A549 treated with ZK216348 at 1 μM for 4 hours (cell line): Measurements from ENCODE around the gene FUT8. TPM values are rescaled to one million over a fixed set of nuclear protein-coding genes. Genes with fewer than 3 reads are reported as not detected.

Experiments
- total RNA-seq: library from RNA; stranded (reverse); fragments of 200-300 nt; extraction: Qiagen RNA extraction; gene quantifications from 5 replicates; pipeline ENCODE4 v1.2.3, GENCODE V29; 2022; ENCODE audit warnings: low read depth

FUT8 gene
- 11.5 to 12.4 TPM (median 12.3 TPM) in 5 replicates for total RNA-seq

GRCh38 chr14:65412032-65412846 is at the start of gene FUT8:
TSS of gene FUT8 (plus strand) at chr14:65412730. CDS start at chr14:65561564, 148,834 bp downstream.

